ENCODE results near the gene ITPKB. TPM values are rescaled to one million over a fixed set of nuclear protein-coding genes. Genes with fewer than 3 reads are reported as not detected.
"Not testable (repeated sequence)": the region's sequence is repeated elsewhere in the genome, so short reads cannot be mapped to it uniquely, and the experiment has no call there.

The ITPKB gene
- total RNA-seq, 1 donor, result 6.2 TPM

GRCh38 chr1:226615876-226616275, 123.2 kb downstream of the ITPKB start:
- Histone ChIP-seq H2AFZ (ENCODE audit: low read length) (no peak overlapping the region), H3K27me3 (ENCODE audit: insufficient read depth, low read length) (peaks cover 12% of the 10 kb centered on the region), H3K36me3 (ENCODE audit: insufficient read depth, low read length) (no peaks in the 10 kb centered on the region), H4K20me1 (ENCODE audit: insufficient read depth, low read length) (no peaks in the 10 kb centered on the region), H3K4me3 (ENCODE audit: insufficient read depth, low read length) (no peak overlapping the region), H3K9me3 (ENCODE audit: low read depth, low read length) (no peaks in the 10 kb centered on the region), H3K27ac (ENCODE audit: low read depth, low read length) (no peak overlapping the region), H3K4me2 (ENCODE audit: insufficient read depth, low read length) (no peak overlapping the region), H3K79me2 (ENCODE audit: insufficient read depth, low read length) (no peaks in the 10 kb centered on the region), H3K4me1 (ENCODE audit: insufficient read depth, low read length) (no peaks in the 10 kb centered on the region)
- DNase-seq (ENCODE audit: insufficient read length, low spot score, missing footprints), result peak; percentile 11
- TF ChIP-seq CTCF (IDR thresholded peaks at IDR 0.05; ENCODE audit: extremely low read depth, low read depth, low read length), result no peak

- peaks cover 15% of the 10 kb centered on the region for H3K27me3 ChIP-seq (ENCODE audit: insufficient read depth, low read length)
- not testable (repeated sequence) for H4K20me1 ChIP-seq (ENCODE audit: insufficient read depth, low read length); H3K36me3 ChIP-seq (ENCODE audit: insufficient read depth, low read length); H3K4me3 ChIP-seq (ENCODE audit: insufficient read depth, low read length); H2AFZ ChIP-seq (ENCODE audit: low read length); H3K4me2 ChIP-seq (ENCODE audit: insufficient read depth, low read length); H3K9me3 ChIP-seq (ENCODE audit: low read depth, low read length); H3K27ac ChIP-seq (ENCODE audit: low read depth, low read length); H3K4me1 ChIP-seq (ENCODE audit: insufficient read depth, low read length); DNase-seq (ENCODE audit: insufficient read length, low spot score, missing footprints); H3K79me2 ChIP-seq (ENCODE audit: insufficient read depth, low read length)
These were observed 127.1 kb downstream of the ITPKB start for GRCh38 chr1:226611980-226612379.

GRCh38 chr1:226611301-226611700, 127.8 kb downstream of the ITPKB start:
- Histone ChIP-seq H3K9me3 (ENCODE audit: low read depth, low read length) (no peaks in the 10 kb centered on the region), H4K20me1 (ENCODE audit: insufficient read depth, low read length) (no peaks in the 10 kb centered on the region), H3K36me3 (ENCODE audit: insufficient read depth, low read length) (no peaks in the 10 kb centered on the region), H3K27me3 (ENCODE audit: insufficient read depth, low read length) (peaks cover 15% of the 10 kb centered on the region), H3K79me2 (ENCODE audit: insufficient read depth, low read length) (no peaks in the 10 kb centered on the region), H3K4me3 (ENCODE audit: insufficient read depth, low read length) (no peak overlapping the region), H3K4me1 (ENCODE audit: insufficient read depth, low read length) (no peaks in the 10 kb centered on the region), H3K4me2 (ENCODE audit: insufficient read depth, low read length) (no peak overlapping the region), H3K27ac (ENCODE audit: low read depth, low read length) (no peak overlapping the region), H2AFZ (ENCODE audit: low read length) (no peak overlapping the region)
- no peak for TF ChIP-seq CTCF (IDR thresholded peaks at IDR 0.05; ENCODE audit: extremely low read depth, low read depth, low read length)
- DNase-seq (ENCODE audit: insufficient read length, low spot score, missing footprints), result no peak

GRCh38 chr1:226610671-226611070, 128.4 kb downstream of the ITPKB start:
- Histone ChIP-seq H3K4me2 (ENCODE audit: insufficient read depth, low read length) (no peak overlapping the region), H2AFZ (ENCODE audit: low read length) (no peak overlapping the region), H3K79me2 (ENCODE audit: insufficient read depth, low read length) (no peaks in the 10 kb centered on the region), H3K4me3 (ENCODE audit: insufficient read depth, low read length) (no peak overlapping the region), H3K4me1 (ENCODE audit: insufficient read depth, low read length) (no peaks in the 10 kb centered on the region), H3K36me3 (ENCODE audit: insufficient read depth, low read length) (no peaks in the 10 kb centered on the region), H4K20me1 (ENCODE audit: insufficient read depth, low read length) (no peaks in the 10 kb centered on the region), H3K9me3 (ENCODE audit: low read depth, low read length) (no peaks in the 10 kb centered on the region), H3K27me3 (ENCODE audit: insufficient read depth, low read length) (peaks cover 15% of the 10 kb centered on the region), H3K27ac (ENCODE audit: low read depth, low read length) (no peak overlapping the region)
- DNase-seq (ENCODE audit: insufficient read length, low spot score, missing footprints), result peak; percentile 10
- TF ChIP-seq CTCF (IDR thresholded peaks at IDR 0.05; ENCODE audit: extremely low read depth, low read depth, low read length), result no peak
